Measurements from ENCODE around the gene GRB10. TPM values are rescaled to one million over a fixed set of nuclear protein-coding genes. Genes with fewer than 3 reads are reported as not detected.

GRB10 gene
- total and polyA plus RNA-seq, 3 donors from 2014 or later: 54.0 to 81.9 (median 57.7) TPM

GRCh38 chr7:50555594-50556140, 227.0 kb downstream of the GRB10 start:
- Histone ChIP-seq H3K9me3 (no peaks in the 10 kb centered on the region), H3K4me3 (no peak overlapping the region), H3K27ac (no peak overlapping the region), H3K36me3 (ENCODE audit: low read depth, missing control alignments) (no peaks in the 10 kb centered on the region), H3K4me1 (peaks cover 7% of the 10 kb centered on the region), H3K27me3 (no peaks in the 10 kb centered on the region)
- TF ChIP-seq POLR2A (IDR thresholded peaks at IDR 0.05) (no peak), CTCF (IDR thresholded peaks at IDR 0.05) (no peak)
- no peak for DNase-seq
- intact Hi-C loops (cut with DNase I; ENCODE audit: low total_unique reads): no loop called here
- WGBS, 2 donors: 88 to 93% methylated on average over 9 of the region's 9 CpGs

GRCh38 chr7:50554431-50555322, 228.0 kb downstream of the GRB10 start:
- intact Hi-C loops (cut with DNase I; ENCODE audit: low total_unique reads): no loop called here
- 89% methylated on average over 12 to 14 of the region's 14 CpGs for WGBS, 2 donors
- no peak for DNase-seq

GRCh38 chr7:50553973-50554372, 228.7 kb downstream of the GRB10 start:
- no peak overlapping the region for H3K4me3 ChIP-seq
- intact Hi-C loops (cut with DNase I; ENCODE audit: low total_unique reads): no loop called here
- WGBS, 2 donors: 48 to 56% methylated on average over 3 of the region's 3 CpGs

More at GRCh38 chr7:50554431-50555322, 228.0 kb downstream of the GRB10 start:
- no peaks in the 10 kb centered on the region for H3K9me3 ChIP-seq
- no peaks in the 10 kb centered on the region for H3K4me1 ChIP-seq
- H3K27ac ChIP-seq: no peak overlapping the region
- no peak overlapping the region for H3K4me3 ChIP-seq
- no peaks in the 10 kb centered on the region for H3K27me3 ChIP-seq
- TF ChIP-seq CTCF (IDR thresholded peaks at IDR 0.05): no peak
- TF ChIP-seq POLR2A (IDR thresholded peaks at IDR 0.05): no peak
- no peaks in the 10 kb centered on the region for H3K36me3 ChIP-seq (ENCODE audit: low read depth, missing control alignments)

GRCh38 chr7:50552921-50553320, 229.8 kb downstream of the GRB10 start:
- no peaks in the 10 kb centered on the region for H3K4me1 ChIP-seq
- H3K36me3 ChIP-seq (ENCODE audit: low read depth, missing control alignments): no peaks in the 10 kb centered on the region
- DNase-seq: peak; percentile 38
- TF ChIP-seq POLR2A (IDR thresholded peaks at IDR 0.05) (no peak), CTCF (IDR thresholded peaks at IDR 0.05) (no peak)
- intact Hi-C loops (cut with DNase I; ENCODE audit: low total_unique reads): no loop called here
- no peak overlapping the region for H3K4me3 ChIP-seq
- H3K27me3 ChIP-seq: no peaks in the 10 kb centered on the region
- 11 to 33% methylated on average over 4 of the region's 4 CpGs for WGBS, 2 donors
- H3K27ac ChIP-seq: no peak overlapping the region
- no peaks in the 10 kb centered on the region for H3K9me3 ChIP-seq

More at GRCh38 chr7:50553973-50554372, 228.7 kb downstream of the GRB10 start:
- no peak for DNase-seq
- Histone ChIP-seq H3K27ac (no peak overlapping the region), H3K4me1 (no peaks in the 10 kb centered on the region), H3K27me3 (no peaks in the 10 kb centered on the region), H3K36me3 (ENCODE audit: low read depth, missing control alignments) (no peaks in the 10 kb centered on the region), H3K9me3 (no peaks in the 10 kb centered on the region)
- TF ChIP-seq POLR2A (IDR thresholded peaks at IDR 0.05) (no peak), CTCF (IDR thresholded peaks at IDR 0.05) (no peak)

Data from testis (tissue), 3 donors.